NB4 (cell line): ENCODE results near the gene OPRD1.

ENCODE experiments used
- CTCF ChIP-seq: IDR thresholded peaks from one replicate; pipeline ENCODE4 v1.5.1; 2012; ENCODE audit warnings: low read depth, low read length
- MYC ChIP-seq: IDR thresholded peaks from 2 replicates; pipeline ENCODE4 v1.6.1; 2011; ENCODE audit warnings: low read depth, low read length
- POLR2A ChIP-seq: IDR thresholded peaks from 2 replicates; pipeline ENCODE4 v1.6.1; 2011; ENCODE audit warnings: mild to moderate bottlenecking; ENCODE audit not compliant: insufficient read length; ENCODE audit errors: extremely low read depth
- TF ChIP-seq, protein P1 (sequence below): IDR thresholded peaks from 2 replicates; pipeline ENCODE4 v1.6.1; 2011; ENCODE audit warnings: low read depth, low read length

- TF ChIP-seq CTCF (no peak), POLR2A (no peak), MYC (no peak)
- TF ChIP-seq, protein P1, sequence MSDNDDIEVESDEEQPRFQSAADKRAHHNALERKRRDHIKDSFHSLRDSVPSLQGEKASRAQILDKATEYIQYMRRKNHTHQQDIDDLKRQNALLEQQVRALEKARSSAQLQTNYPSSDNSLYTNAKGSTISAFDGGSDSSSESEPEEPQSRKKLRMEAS: no peak
Measured at GRCh38 chr1:28871631-28872401, 59.8 kb downstream of the OPRD1 start.
